Measurements from ENCODE around the gene ADAMTS13.
A peak's percentile ranks its signal among the peaks of the same experiment; 100 is the strongest.

Gene ADAMTS13

DNA sequence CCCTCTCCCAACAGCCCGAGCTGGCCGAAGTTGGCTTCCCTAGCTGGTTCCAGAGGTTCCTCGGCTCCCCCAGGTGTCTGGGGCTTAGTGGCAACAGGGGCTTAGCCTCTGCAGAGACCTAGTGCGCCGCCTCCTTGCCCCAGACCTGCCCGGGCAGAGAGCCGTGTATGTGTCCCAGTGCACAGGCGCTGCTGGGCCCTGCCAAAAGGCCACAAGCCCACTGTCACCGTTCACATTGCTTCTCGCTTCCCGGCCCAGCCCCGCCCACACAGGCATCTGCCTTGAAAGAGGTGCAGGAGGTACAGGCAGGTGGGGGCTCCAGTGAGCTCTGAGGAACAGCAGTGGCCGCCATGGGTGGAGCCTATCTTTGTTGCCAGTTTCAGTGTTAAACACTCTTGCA lies 35.1 kb downstream of the ADAMTS13 start:
- DNase-seq: peak; percentile 54

GRCh38 chr9:133457748-133458147 lies 35.6 kb downstream of the ADAMTS13 start:
- no peak for DNase-seq

DNA sequence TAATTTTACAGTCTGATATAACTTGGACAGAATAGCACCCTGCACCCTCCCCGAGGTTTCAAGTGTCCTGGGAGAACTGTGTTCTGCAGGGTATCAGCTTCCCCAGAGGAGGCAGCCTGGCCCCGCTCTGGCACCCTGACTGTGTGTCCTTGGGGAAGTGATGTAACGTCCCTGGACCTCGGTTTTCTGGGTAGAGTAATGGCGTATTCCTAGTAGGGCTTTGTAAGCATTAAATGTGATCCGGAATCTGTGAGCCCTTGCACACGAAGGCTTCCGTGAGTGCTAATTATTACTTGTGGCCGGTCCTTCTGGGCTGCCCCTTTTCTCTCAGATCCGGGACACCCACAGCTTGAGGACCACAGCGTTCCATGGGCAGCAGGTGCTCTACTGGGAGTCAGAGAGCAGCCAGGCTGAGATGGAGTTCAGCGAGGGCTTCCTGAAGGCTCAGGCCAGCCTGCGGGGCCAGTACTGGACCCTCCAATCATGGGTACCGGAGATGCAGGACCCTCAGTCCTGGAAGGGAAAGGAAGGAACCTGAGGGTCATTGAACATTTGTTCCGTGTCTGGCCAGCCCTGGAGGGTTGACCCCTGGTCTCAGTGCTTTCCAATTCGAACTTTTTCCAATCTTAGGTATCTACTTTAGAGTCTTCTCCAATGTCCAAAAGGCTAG lies 36.6 kb downstream of the ADAMTS13 start:
- DNase-seq: no peak

- peak; percentile 99 for DNase-seq
Measured at GRCh38 chr9:133459476-133460404, 37.6 kb downstream of the ADAMTS13 start, which contains the start of gene CACFD1. Gene CACFD1, plus strand, starts transcription at chr9:133459978. Its CDS starts 89 bp downstream, at chr9:133460067.

GRCh38 chr9:133460405-133461175 lies 38.4 kb downstream of the ADAMTS13 start:
- peak; percentile 94 for DNase-seq

GRCh38 chr9:133461975-133462374 lies 39.8 kb downstream of the ADAMTS13 start:
- peak; percentile 94 for DNase-seq

GRCh38 chr9:133463234-133463863 lies 41.2 kb downstream of the ADAMTS13 start:
- peak; percentile 72 for DNase-seq

- DNase-seq: no peak
Measured at GRCh38 chr9:133463864-133464615, 41.9 kb downstream of the ADAMTS13 start.

- DNase-seq: no peak
Measured at GRCh38 chr9:133464638-133465037, 42.5 kb downstream of the ADAMTS13 start.

GRCh38 chr9:133465984-133466383 lies 43.8 kb downstream of the ADAMTS13 start:
- DNase-seq: no peak

- no peak for DNase-seq
Measured at GRCh38 chr9:133467101-133467500, 44.9 kb downstream of the ADAMTS13 start.

DNA sequence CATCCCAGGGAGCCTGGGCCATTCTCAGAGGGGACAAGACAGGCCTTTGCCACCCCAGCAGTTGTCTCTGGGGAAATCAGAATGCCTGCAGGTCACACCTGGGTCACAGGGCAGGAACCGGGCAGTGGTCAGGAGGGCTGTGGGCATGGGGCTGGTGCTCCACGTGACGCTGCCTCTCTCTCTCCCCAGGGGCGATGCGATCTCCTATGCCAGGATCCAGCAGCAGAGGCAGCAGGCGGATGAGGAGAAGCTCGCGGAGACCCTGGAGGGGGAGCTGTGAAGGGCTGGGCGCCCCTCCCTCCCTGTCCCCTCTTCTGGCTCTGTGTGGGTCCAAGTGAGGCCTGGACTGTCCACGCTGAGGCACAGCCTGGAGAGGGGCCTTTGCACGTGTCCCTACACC lies 46.2 kb downstream of the ADAMTS13 start:
- no peak for DNase-seq

- no peak for DNase-seq
Measured at GRCh38 chr9:133468777-133469421, 46.7 kb downstream of the ADAMTS13 start.

GRCh38 chr9:133470427-133470924 lies 48.3 kb downstream of the ADAMTS13 start:
- no peak for DNase-seq

- DNase-seq: no peak
Measured at GRCh38 chr9:133470988-133471387, 48.8 kb downstream of the ADAMTS13 start.

GRCh38 chr9:133471551-133472276 lies 49.5 kb downstream of the ADAMTS13 start:
- DNase-seq: no peak

- no peak for DNase-seq
Measured at GRCh38 chr9:133472277-133472645, 50.1 kb downstream of the ADAMTS13 start.

DNA sequence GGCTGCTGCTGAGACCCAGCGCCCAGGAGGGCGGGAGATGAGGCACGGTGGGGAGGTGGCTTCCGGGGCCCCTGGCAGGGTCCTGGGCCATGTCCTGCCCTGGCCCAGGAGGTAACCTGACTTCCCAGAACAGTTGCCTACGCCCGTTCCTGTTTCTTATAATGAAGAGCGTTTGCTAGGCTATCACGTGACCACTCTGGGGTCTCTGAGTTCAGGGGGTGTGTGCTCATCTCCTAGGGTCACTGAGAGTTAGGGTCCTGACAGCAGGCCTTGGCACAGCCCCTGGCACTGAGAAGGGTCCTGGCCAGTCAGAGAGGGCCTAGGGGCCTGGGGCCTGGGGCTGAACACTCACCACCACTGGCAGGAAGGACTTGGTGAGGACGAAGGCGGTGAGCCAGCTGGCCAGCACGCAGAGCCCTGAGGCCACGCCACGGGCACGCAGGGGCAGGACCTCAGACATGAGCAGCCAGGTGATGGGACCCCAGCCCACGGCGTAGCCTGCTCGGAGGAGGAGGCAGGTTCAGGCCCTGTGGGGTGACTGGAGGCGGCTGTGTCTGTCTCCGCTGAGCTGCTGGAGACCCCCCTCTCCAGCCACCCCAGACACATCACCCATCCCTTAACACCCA lies 50.7 kb downstream of the ADAMTS13 start:
- no peak for DNase-seq

DNA sequence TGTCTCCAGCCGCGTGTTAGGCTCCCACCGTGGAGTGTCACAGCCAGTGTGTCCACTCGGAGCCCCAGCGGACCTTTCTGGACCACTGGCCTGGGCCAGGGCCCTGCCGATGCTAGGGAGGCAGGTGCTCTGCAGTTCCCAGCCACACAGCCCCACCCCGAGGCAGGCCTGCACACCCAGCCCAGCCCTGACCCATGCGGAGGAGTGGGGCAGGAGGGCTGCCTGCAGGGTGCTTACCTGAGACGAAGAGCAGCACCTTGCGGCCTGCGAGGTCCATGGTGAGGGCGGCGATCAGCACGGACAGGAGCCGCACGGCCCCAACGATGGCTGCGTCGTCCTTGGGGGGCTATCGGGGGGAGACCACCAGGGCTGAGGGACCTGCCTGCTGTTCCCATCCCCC lies 51.6 kb downstream of the ADAMTS13 start:
- DNase-seq: no peak

- no peak for DNase-seq
Measured at GRCh38 chr9:133474215-133474614, 52.0 kb downstream of the ADAMTS13 start.
